A549 (cell line): ENCODE measurements around the gene NNMT. TPM values are rescaled to one million over a fixed set of nuclear protein-coding genes. Genes with fewer than 3 reads are reported as not detected.

Experiments used
- ATAC-seq, 2 experiments: fragments of 200-7000 bp in 1 of 2; fragments of >200 bp in 1 of 2; cut with Nextera tagmentation in 1 of 2; cut with Tn5 transposase in 1 of 2; 3 replicates each; pipeline versions ENCODE4 v1.8.0 to v1.9.1; 2018 to 2020; ENCODE audit warnings: mild to moderate bottlenecking in 1 of 2, moderate library complexity in 1 of 2
- CTCF ChIA-PET: fragments of 300-600 bp; sonication (Branson Sonifier 250); formaldehyde crosslinking; extraction: SDS; loops from one replicate; lab custom pipeline; 2021; ENCODE audit warnings: antibody characterized with exemption, inconsistent platforms; lab: Yijun Ruan, JAX
- POLR2A ChIA-PET: fragments of 350-600 bp; formaldehyde crosslinking; extraction: SDS; loops from one replicate; lab custom pipeline; 2021; ENCODE audit warnings: antibody characterized with exemption, inconsistent platforms; lab: Yijun Ruan, JAX
- DNase-seq, 2 experiments: peaks; one replicate each; pipeline versions ENCODE4 v3.0.0 to v3.0.0-alpha.2; 2011 to 2016; ENCODE audit warnings: low read depth in 1 of 2, low spot score in 1 of 2
- FAIRE-seq: peaks from 2 replicates; lab custom pipeline; 2011; peaks lifted over from hg19 to GRCh38; lab: Jason Lieb, UNC
- H3K27ac ChIP-seq, 2 experiments: fragments of >200 bp; sonication (Bioruptor Twin); formaldehyde crosslinking; 3 replicates each; pipeline ENCODE4 v1.5.1; 2016 to 2017
- H3K4me1 ChIP-seq: fragments of >200 bp; sonication (Bioruptor Twin); formaldehyde crosslinking; 3 replicates; pipeline ENCODE4 v1.6.1; 2016
- H3K4me2 ChIP-seq: fragments of >200 bp; sonication (Bioruptor Twin); formaldehyde crosslinking; 3 replicates; pipeline ENCODE4 v1.6.1; 2016
- H3K4me3 ChIP-seq: fragments of >200 bp; sonication (Bioruptor Twin); formaldehyde crosslinking; 3 replicates; pipeline ENCODE4 v1.5.1; 2016
- H3K9me3 ChIP-seq: fragments of >200 bp; sonication (Bioruptor Twin); formaldehyde crosslinking; 3 replicates; pipeline ENCODE4 v1.6.1; 2016
- CBX2 ChIP-seq: fragments of 200-600 bp; sonication (generic); IDR thresholded peaks from 2 replicates; pipeline ENCODE4 v1.6.1; 2016; ENCODE audit warnings: low read depth, mild to moderate bottlenecking, borderline replicate concordance
- CHD2 ChIP-seq: fragments of 150-350 bp; IDR thresholded peaks from 2 replicates; pipeline ENCODE4 v1.6.1; 2014; ENCODE audit warnings: low read length; ENCODE audit not compliant: partially characterized antibody
- CHD4 ChIP-seq: fragments of 200-600 bp; sonication (generic); IDR thresholded peaks from 2 replicates; pipeline ENCODE4 v1.6.1; 2016; ENCODE audit warnings: antibody characterized with exemption, mild to moderate bottlenecking, borderline replicate concordance
- EHF ChIP-seq: fragments of 250-450 bp; sonication (Bioruptor Pico); IDR thresholded peaks from 2 replicates; pipeline ENCODE4 v1.5.0; 2020; ENCODE audit warnings: mild to moderate bottlenecking
- EP300 ChIP-seq, 2 experiments: fragments of >200 bp; sonication (Bioruptor Twin); formaldehyde crosslinking; IDR thresholded peaks; 2 replicates in 1 of 2; 3 replicates in 1 of 2; pipeline ENCODE4 v1.6.1; 2016 to 2017
- ESRRA ChIP-seq: fragments of 150-350 bp; IDR thresholded peaks from 2 replicates; pipeline ENCODE4 v1.6.1; 2014; ENCODE audit warnings: mild to moderate bottlenecking, low read length, borderline replicate concordance
- FOXS1 ChIP-seq: fragments of 250-450 bp; sonication (Bioruptor Pico); IDR thresholded peaks from 2 replicates; pipeline ENCODE4 v1.5.0; 2020; ENCODE audit warnings: mild to moderate bottlenecking, moderate library complexity
- HDAC2 ChIP-seq: fragments of 200-600 bp; sonication (generic); IDR thresholded peaks from 2 replicates; pipeline ENCODE4 v1.6.1; 2016
- HOXB5 ChIP-seq: fragments of 250-450 bp; sonication (Bioruptor Pico); IDR thresholded peaks from 2 replicates; pipeline ENCODE4 v1.5.0; 2020; ENCODE audit warnings: mild to moderate bottlenecking, moderate library complexity
- KDM1A ChIP-seq: fragments of 200-600 bp; sonication (generic); IDR thresholded peaks from 2 replicates; pipeline ENCODE4 v1.6.1; 2016; ENCODE audit warnings: low read depth, mild to moderate bottlenecking
- KDM5A ChIP-seq: fragments of 200-600 bp; sonication (generic); IDR thresholded peaks from 2 replicates; pipeline ENCODE4 v1.6.1; 2016; ENCODE audit warnings: antibody characterized with exemption, mild to moderate bottlenecking
- MAZ ChIP-seq: fragments of 150-350 bp; IDR thresholded peaks from 2 replicates; pipeline ENCODE4 v1.6.1; 2014; ENCODE audit warnings: antibody characterized with exemption, low read depth, low read length, borderline replicate concordance
- PHF8 ChIP-seq: fragments of 200-600 bp; sonication (generic); IDR thresholded peaks from 2 replicates; pipeline ENCODE4 v1.6.1; 2016; ENCODE audit warnings: low read depth, mild to moderate bottlenecking, antibody characterized with exemption, moderate library complexity, borderline replicate concordance
- POLR2A ChIP-seq: IDR thresholded peaks from 2 replicates; pipeline ENCODE4 v1.6.1; 2012; ENCODE audit warnings: mild to moderate bottlenecking, low read length
- POLR2AphosphoS2 ChIP-seq: conservative IDR thresholded peaks from 2 replicates; pipeline ENCODE4 v1.6.1; 2012; ENCODE audit warnings: low read length, improper control_type of control experiment, inconsistent platforms
- RNF2 ChIP-seq: fragments of 200-600 bp; sonication (generic); IDR thresholded peaks from 2 replicates; pipeline ENCODE4 v1.6.1; 2016; ENCODE audit warnings: low read depth, mild to moderate bottlenecking, antibody characterized with exemption, moderate library complexity, borderline replicate concordance
- SMC3 ChIP-seq: fragments of >200 bp; sonication (Bioruptor Twin); formaldehyde crosslinking; IDR thresholded peaks from 3 replicates; pipeline ENCODE4 v1.6.1; 2018; ENCODE audit warnings: inconsistent platforms
- SREBF2 ChIP-seq: fragments of 450-650 bp; IDR thresholded peaks from 2 replicates; pipeline ENCODE4 v1.6.1; 2014; ENCODE audit warnings: mild to moderate bottlenecking, moderate library complexity
- TFCP2L1 ChIP-seq: fragments of 250-450 bp; sonication (Bioruptor Pico); IDR thresholded peaks from 2 replicates; pipeline ENCODE4 v1.5.0; 2021; ENCODE audit warnings: mild to moderate bottlenecking
- TP53 ChIP-seq: fragments of 250-450 bp; sonication (Bioruptor Pico); IDR thresholded peaks from 2 replicates; pipeline ENCODE4 v1.5.0; 2021; ENCODE audit warnings: mild to moderate bottlenecking, moderate library complexity
- ZSCAN20 ChIP-seq: fragments of 250-450 bp; sonication (Bioruptor Pico); IDR thresholded peaks from 2 replicates; pipeline ENCODE4 v1.8.0; 2022; ENCODE audit warnings: mild to moderate bottlenecking, moderate library complexity
- WGBS: methylation state at CpG from one replicate; pipeline ENCODE4 v1.1.6; 2017; ENCODE audit errors: missing lambda C conversion rate; 5-methylcytosine and 5-hydroxymethylcytosine counted together
- polyA plus RNA-seq, 4 experiments: library from polyadenylated mRNA; depleted of rRNA in 3 of 4; stranded (reverse); fragments of >200 nt; fragmentation: RNase III in 1 of 4; extraction: RNeasy Plus Mini Kit Qiagen cat#74134 plus additional on column Dnase treatment in 1 of 4; gene quantifications; 2 replicates in 3 of 4; 3 replicates in 1 of 4; pipeline ENCODE4 v1.2.3, GENCODE V29; 2011 to 2017
- TF ChIP-seq, protein P1 (sequence below): fragments of 150-350 bp; IDR thresholded peaks from 2 replicates; pipeline ENCODE4 v1.6.1; 2014; ENCODE audit warnings: low read depth, mild to moderate bottlenecking, low read length
- TF ChIP-seq, protein P2 (sequence below): fragments of 250-450 bp; sonication (Bioruptor Pico); IDR thresholded peaks from 2 replicates; pipeline ENCODE4 v1.5.0; 2020; ENCODE audit warnings: low read depth, mild to moderate bottlenecking, moderate library complexity
- TF ChIP-seq, protein P3 (sequence below): fragments of >200 bp; sonication (Bioruptor Twin); formaldehyde crosslinking; IDR thresholded peaks from 3 replicates; pipeline ENCODE4 v1.5.1; 2016
- TF ChIP-seq, protein P4 (sequence below): fragments of >200 bp; sonication (Bioruptor Twin); formaldehyde crosslinking; IDR thresholded peaks from 2 replicates; pipeline ENCODE4 v1.6.1; 2016
- TF ChIP-seq, protein P5 (sequence below): fragments of 200-600 bp; sonication (generic); IDR thresholded peaks from 2 replicates; pipeline ENCODE4 v1.6.1; 2016; ENCODE audit warnings: antibody characterized with exemption, mild to moderate bottlenecking, moderate library complexity
- TF ChIP-seq, protein P6 (sequence below): IDR thresholded peaks from 2 replicates; pipeline ENCODE4 v1.6.1; 2012; ENCODE audit warnings: low read depth, borderline replicate concordance

The NNMT gene
- polyA plus RNA-seq, 2 of the 4 experiments (the other 2 are of a cell fraction) = 285 to 421 TPM

DNA sequence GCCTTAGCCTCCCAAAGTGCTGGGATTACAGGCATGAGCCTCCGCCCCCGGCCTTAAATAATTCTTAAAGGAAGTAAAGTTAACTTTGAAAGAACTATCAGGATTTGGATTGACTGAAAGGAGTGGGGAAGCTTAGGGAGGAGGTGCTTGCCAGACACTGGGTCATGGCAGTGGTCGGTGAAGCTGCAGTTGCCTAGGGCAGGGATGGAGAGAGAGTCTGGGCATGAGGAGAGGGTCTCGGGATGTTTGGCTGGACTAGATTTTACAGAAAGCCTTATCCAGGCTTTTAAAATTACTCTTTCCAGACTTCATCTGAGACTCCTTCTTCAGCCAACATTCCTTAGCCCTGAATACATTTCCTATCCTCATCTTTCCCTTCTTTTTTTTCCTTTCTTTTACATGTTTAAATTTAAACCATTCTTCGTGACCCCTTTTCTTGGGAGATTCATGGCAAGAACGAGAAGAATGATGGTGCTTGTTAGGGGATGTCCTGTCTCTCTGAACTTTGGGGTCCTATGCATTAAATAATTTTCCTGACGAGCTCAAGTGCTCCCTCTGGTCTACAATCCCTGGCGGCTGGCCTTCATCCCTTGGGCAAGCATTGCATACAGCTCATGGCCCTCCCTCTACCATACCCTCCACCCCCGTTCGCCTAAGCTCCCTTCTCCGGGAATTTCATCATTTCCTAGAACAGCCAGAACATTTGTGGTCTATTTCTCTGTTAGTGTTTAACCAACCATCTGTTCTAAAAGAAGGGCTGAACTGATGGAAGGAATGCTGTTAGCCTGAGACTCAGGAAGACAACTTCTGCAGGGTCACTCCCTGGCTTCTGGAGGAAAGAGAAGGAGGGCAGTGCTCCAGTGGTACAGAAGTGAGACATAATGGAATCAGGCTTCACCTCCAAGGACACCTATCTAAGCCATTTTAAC is at the start of gene NNMT (continued):
- TF ChIP-seq, protein P1, sequence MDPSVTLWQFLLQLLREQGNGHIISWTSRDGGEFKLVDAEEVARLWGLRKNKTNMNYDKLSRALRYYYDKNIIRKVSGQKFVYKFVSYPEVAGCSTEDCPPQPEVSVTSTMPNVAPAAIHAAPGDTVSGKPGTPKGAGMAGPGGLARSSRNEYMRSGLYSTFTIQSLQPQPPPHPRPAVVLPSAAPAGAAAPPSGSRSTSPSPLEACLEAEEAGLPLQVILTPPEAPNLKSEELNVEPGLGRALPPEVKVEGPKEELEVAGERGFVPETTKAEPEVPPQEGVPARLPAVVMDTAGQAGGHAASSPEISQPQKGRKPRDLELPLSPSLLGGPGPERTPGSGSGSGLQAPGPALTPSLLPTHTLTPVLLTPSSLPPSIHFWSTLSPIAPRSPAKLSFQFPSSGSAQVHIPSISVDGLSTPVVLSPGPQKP = no peak
- TF ChIP-seq CBX2 = no peak
- TF ChIP-seq SMC3 = no peak
- TF ChIP-seq, protein P2, sequence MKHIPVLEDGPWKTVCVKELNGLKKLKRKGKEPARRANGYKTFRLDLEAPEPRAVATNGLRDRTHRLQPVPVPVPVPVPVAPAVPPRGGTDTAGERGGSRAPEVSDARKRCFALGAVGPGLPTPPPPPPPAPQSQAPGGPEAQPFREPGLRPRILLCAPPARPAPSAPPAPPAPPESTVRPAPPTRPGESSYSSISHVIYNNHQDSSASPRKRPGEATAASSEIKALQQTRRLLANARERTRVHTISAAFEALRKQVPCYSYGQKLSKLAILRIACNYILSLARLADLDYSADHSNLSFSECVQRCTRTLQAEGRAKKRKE = no peak
- TF ChIP-seq HOXB5 (CRISPR knock-in tag) = no peak
- TF ChIP-seq ZSCAN20 = no peak; the same call in 1 of the 2 replicates
- TF ChIP-seq TP53 = 0 out of 2 replicates have a peak, but pooled peaks have one; percentile 11
- TF ChIP-seq RNF2 = no peak
- TF ChIP-seq KDM1A = no peak
- TF ChIP-seq ESRRA = no peak
- TF ChIP-seq, protein P3, sequence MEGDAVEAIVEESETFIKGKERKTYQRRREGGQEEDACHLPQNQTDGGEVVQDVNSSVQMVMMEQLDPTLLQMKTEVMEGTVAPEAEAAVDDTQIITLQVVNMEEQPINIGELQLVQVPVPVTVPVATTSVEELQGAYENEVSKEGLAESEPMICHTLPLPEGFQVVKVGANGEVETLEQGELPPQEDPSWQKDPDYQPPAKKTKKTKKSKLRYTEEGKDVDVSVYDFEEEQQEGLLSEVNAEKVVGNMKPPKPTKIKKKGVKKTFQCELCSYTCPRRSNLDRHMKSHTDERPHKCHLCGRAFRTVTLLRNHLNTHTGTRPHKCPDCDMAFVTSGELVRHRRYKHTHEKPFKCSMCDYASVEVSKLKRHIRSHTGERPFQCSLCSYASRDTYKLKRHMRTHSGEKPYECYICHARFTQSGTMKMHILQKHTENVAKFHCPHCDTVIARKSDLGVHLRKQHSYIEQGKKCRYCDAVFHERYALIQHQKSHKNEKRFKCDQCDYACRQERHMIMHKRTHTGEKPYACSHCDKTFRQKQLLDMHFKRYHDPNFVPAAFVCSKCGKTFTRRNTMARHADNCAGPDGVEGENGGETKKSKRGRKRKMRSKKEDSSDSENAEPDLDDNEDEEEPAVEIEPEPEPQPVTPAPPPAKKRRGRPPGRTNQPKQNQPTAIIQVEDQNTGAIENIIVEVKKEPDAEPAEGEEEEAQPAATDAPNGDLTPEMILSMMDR = no peak
- no peak for TF ChIP-seq FOXS1
- TF ChIP-seq POLR2A = no peak
- no peak for TF ChIP-seq CHD2
- TF ChIP-seq PHF8 = no peak
- no peak for TF ChIP-seq HDAC2
- TF ChIP-seq, protein P4, sequence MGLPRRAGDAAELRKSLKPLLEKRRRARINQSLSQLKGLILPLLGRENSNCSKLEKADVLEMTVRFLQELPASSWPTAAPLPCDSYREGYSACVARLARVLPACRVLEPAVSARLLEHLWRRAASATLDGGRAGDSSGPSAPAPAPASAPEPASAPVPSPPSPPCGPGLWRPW = peak; percentile 47; the same call in 1 of the 2 replicates

DNA sequence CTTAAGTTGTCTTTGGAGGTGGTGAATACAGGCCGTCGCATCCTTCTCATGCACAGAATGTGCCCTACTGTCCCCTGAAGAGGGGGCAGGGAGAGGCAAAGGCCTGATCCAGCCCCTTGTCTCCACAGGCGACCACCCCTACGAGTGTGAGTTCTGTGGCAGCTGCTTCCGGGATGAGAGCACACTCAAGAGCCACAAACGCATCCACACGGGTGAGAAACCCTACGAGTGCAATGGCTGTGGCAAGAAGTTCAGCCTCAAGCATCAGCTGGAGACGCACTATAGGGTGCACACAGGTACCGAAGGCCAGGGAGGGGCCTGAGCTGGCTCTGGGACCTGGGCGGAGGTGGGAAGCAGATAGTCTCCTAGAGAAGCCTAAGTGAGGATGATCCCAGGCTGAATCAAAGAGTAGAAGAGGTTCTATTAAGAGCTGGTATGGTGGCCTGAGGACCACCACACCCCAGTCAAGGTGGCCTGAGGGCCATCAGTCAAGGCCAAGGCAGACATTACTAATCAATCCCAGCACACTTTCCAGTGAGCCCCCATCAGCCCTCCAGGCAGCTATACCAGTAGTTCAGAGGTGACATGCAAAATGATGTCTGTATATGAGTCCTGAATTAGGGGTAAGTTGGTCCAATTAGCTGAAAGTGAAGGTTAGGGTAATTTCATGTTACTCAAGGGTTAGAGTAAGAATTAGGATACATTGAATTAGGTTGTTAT is 49.0 kb upstream of the NNMT start:
- 51% methylated on average over 11 of the region's 11 CpGs for WGBS
- H3K4me1 ChIP-seq = no peaks in the 10 kb centered on the region

DNA sequence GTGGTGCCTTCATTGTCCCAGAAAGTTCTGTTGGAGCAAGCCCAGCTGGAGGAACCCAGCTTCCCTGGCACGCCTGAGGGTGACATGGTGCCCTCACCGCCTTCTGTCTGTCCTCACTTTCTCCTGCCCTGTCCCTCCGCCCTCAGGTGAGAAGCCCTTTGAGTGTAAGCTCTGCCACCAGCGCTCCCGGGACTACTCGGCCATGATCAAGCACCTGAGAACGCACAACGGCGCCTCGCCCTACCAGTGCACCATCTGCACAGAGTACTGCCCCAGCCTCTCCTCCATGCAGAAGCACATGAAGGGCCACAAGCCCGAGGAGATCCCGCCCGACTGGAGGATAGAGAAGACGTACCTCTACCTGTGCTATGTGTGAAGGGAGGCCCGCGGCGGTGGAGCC is 46.0 kb upstream of the NNMT start:
- ATAC-seq = no peak; a peak in 1 of 6 replicates
- no peak overlapping the region for H3K4me3 ChIP-seq
- no peaks in the 10 kb centered on the region for H3K4me1 ChIP-seq
- H3K4me2 ChIP-seq = no peak overlapping the region
- 77% methylated on average over 11 of the region's 17 CpGs for WGBS
- H3K27ac ChIP-seq = no peak overlapping the region
- POLR2A ChIA-PET = no interaction called here
- no peak for FAIRE-seq
- DNase-seq = no peak
- no peaks in the 10 kb centered on the region for H3K9me3 ChIP-seq
- CTCF ChIA-PET = interaction anchor here (0.7 to 6.2 kb wide), 2 partner anchors 11 to 214 kb away, joined by 3 to 56 read pairs; no protein-coding TSS in a partner anchor
- no peak for TF ChIP-seq POLR2AphosphoS2
- TF ChIP-seq SREBF2 = no peak
- TF ChIP-seq EHF (CRISPR knock-in tag) = no peak
- TF ChIP-seq CHD4 = no peak
- TF ChIP-seq, protein P5, sequence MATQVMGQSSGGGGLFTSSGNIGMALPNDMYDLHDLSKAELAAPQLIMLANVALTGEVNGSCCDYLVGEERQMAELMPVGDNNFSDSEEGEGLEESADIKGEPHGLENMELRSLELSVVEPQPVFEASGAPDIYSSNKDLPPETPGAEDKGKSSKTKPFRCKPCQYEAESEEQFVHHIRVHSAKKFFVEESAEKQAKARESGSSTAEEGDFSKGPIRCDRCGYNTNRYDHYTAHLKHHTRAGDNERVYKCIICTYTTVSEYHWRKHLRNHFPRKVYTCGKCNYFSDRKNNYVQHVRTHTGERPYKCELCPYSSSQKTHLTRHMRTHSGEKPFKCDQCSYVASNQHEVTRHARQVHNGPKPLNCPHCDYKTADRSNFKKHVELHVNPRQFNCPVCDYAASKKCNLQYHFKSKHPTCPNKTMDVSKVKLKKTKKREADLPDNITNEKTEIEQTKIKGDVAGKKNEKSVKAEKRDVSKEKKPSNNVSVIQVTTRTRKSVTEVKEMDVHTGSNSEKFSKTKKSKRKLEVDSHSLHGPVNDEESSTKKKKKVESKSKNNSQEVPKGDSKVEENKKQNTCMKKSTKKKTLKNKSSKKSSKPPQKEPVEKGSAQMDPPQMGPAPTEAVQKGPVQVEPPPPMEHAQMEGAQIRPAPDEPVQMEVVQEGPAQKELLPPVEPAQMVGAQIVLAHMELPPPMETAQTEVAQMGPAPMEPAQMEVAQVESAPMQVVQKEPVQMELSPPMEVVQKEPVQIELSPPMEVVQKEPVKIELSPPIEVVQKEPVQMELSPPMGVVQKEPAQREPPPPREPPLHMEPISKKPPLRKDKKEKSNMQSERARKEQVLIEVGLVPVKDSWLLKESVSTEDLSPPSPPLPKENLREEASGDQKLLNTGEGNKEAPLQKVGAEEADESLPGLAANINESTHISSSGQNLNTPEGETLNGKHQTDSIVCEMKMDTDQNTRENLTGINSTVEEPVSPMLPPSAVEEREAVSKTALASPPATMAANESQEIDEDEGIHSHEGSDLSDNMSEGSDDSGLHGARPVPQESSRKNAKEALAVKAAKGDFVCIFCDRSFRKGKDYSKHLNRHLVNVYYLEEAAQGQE = no peak
- TF ChIP-seq HOXB5 (CRISPR knock-in tag) = no peak
- no peak for TF ChIP-seq MAZ
- TF ChIP-seq TFCP2L1 = no peak
- TF ChIP-seq, protein P6, sequence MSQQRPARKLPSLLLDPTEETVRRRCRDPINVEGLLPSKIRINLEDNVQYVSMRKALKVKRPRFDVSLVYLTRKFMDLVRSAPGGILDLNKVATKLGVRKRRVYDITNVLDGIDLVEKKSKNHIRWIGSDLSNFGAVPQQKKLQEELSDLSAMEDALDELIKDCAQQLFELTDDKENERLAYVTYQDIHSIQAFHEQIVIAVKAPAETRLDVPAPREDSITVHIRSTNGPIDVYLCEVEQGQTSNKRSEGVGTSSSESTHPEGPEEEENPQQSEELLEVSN = no peak

More for the DNA sequence above, 49.0 kb upstream of the NNMT start:
- DNase-seq = no peak
- no peak overlapping the region for H3K4me3 ChIP-seq
- TF ChIP-seq EP300 (IDR thresholded peaks at IDR 0.05) = no peak
- TF ChIP-seq EHF (CRISPR knock-in tag) = no peak
- TF ChIP-seq KDM5A = no peak
- TF ChIP-seq CHD2 = no peak
- TF ChIP-seq, all 56 proteins: peak for 0
- H3K4me2 ChIP-seq = no peak overlapping the region
- ChIA-PET CTCF (interaction anchor here (0.7 to 6.2 kb wide), 2 partner anchors 14 to 374 kb away, joined by 3 to 56 read pairs; no protein-coding TSS in a partner anchor), POLR2A (no interaction called here)
- FAIRE-seq = no peak
- no peaks in the 10 kb centered on the region for H3K9me3 ChIP-seq
- no peak for ATAC-seq
- no peak overlapping the region for H3K27ac ChIP-seq
